SK-N-SH treated with all-trans-retinoic acid at 6 μM for 48 hours (cell line): ENCODE measurements around the gene PYGM.

Experiments used
- ATAC-seq: fragments of 200-7000 bp; cut with Tn5 transposase; 3 replicates; pipeline ENCODE4 v1.9.1; 2020; ENCODE audit warnings: mild to moderate bottlenecking, moderate library complexity
- ARNTL ChIP-seq: fragments of 450-650 bp; formaldehyde crosslinking; IDR thresholded peaks from 2 replicates; pipeline ENCODE4 v1.5.0; 2020; ENCODE audit warnings: low read depth, mild to moderate bottlenecking, moderate library complexity, borderline replicate concordance
- BACH2 ChIP-seq: fragments of 250-450 bp; sonication (Bioruptor Pico); IDR thresholded peaks from 2 replicates; pipeline ENCODE4 v1.9.0; 2021; ENCODE audit warnings: mild to moderate bottlenecking, borderline replicate concordance
- CSDC2 ChIP-seq: fragments of 250-450 bp; sonication (Bioruptor Pico); IDR thresholded peaks from 2 replicates; pipeline ENCODE4 v1.5.0; 2020; ENCODE audit warnings: mild to moderate bottlenecking, moderate library complexity
- ESRRG ChIP-seq: fragments of 250-450 bp; sonication (Bioruptor Pico); IDR thresholded peaks from 2 replicates; pipeline ENCODE4 v1.6.1; 2021; ENCODE audit warnings: mild to moderate bottlenecking
- GLIS3 ChIP-seq: fragments of 250-450 bp; sonication (Bioruptor Pico); IDR thresholded peaks from 2 replicates; pipeline ENCODE4 v1.5.0; 2020; ENCODE audit warnings: mild to moderate bottlenecking, moderate library complexity
- ISL1 ChIP-seq: fragments of 250-450 bp; sonication (Bioruptor Pico); IDR thresholded peaks from 2 replicates; pipeline ENCODE4 v2.1.2; 2022; ENCODE audit warnings: mild to moderate bottlenecking, moderate library complexity
- OSR1 ChIP-seq: fragments of 250-450 bp; sonication (Bioruptor Pico); IDR thresholded peaks from 2 replicates; pipeline ENCODE4 v1.8.0; 2022; ENCODE audit warnings: moderate library complexity, mild to moderate bottlenecking, inconsistent platforms
- PPARA ChIP-seq: fragments of 250-450 bp; sonication (Bioruptor Pico); IDR thresholded peaks from 2 replicates; pipeline ENCODE4 v1.5.0; 2020; ENCODE audit warnings: mild to moderate bottlenecking, borderline replicate concordance
- RARB ChIP-seq: fragments of 250-450 bp; sonication (Bioruptor Pico); IDR thresholded peaks from 2 replicates; pipeline ENCODE4 v1.8.0; 2021; ENCODE audit warnings: mild to moderate bottlenecking, moderate library complexity
- SNAI2 ChIP-seq: fragments of 250-450 bp; sonication (Bioruptor Pico); IDR thresholded peaks from 2 replicates; pipeline ENCODE4 v1.5.0; 2020; ENCODE audit warnings: mild to moderate bottlenecking, moderate library complexity
- TCF4 ChIP-seq: fragments of 250-450 bp; sonication (Bioruptor Pico); IDR thresholded peaks from 2 replicates; pipeline ENCODE4 v1.8.0; 2021; ENCODE audit warnings: mild to moderate bottlenecking, moderate library complexity, borderline replicate concordance
- TOX ChIP-seq: fragments of 250-450 bp; sonication (Bioruptor Pico); IDR thresholded peaks from 2 replicates; pipeline ENCODE4 v1.8.0; 2021; ENCODE audit warnings: mild to moderate bottlenecking, moderate library complexity, borderline replicate concordance
- ZC3H10 ChIP-seq: fragments of 250-450 bp; sonication (Bioruptor Pico); IDR thresholded peaks from 2 replicates; pipeline ENCODE4 v1.5.1; 2021; ENCODE audit warnings: mild to moderate bottlenecking, moderate library complexity
- ZFP3 ChIP-seq: fragments of 250-450 bp; sonication (Bioruptor Pico); IDR thresholded peaks from 2 replicates; pipeline ENCODE4 v1.5.0; 2020; ENCODE audit warnings: mild to moderate bottlenecking, moderate library complexity
- ZFP30 ChIP-seq: fragments of 450-650 bp; formaldehyde crosslinking; IDR thresholded peaks from 2 replicates; pipeline ENCODE4 v1.5.0; 2022; ENCODE audit warnings: mild to moderate bottlenecking, moderate library complexity
- ZNF565 ChIP-seq: fragments of 450-650 bp; formaldehyde crosslinking; conservative IDR thresholded peaks from 2 replicates; pipeline ENCODE4 v1.5.0; 2020; ENCODE audit warnings: low read depth, mild to moderate bottlenecking, moderate library complexity
- TF ChIP-seq, protein P1 (sequence below): fragments of 250-450 bp; sonication (Bioruptor Pico); IDR thresholded peaks from 2 replicates; pipeline ENCODE4 v1.8.0; 2021; ENCODE audit warnings: low read depth, mild to moderate bottlenecking, moderate library complexity, borderline replicate concordance
- TF ChIP-seq, protein P2 (sequence below): fragments of 250-450 bp; sonication (Bioruptor Pico); IDR thresholded peaks from 2 replicates; pipeline ENCODE4 v1.5.1; 2021; ENCODE audit warnings: mild to moderate bottlenecking, moderate library complexity
- TF ChIP-seq, protein P3 (sequence below): fragments of 250-450 bp; sonication (Bioruptor Pico); IDR thresholded peaks from 2 replicates; pipeline ENCODE4 v1.5.0; 2020; ENCODE audit warnings: mild to moderate bottlenecking, moderate library complexity
- TF ChIP-seq, protein P4 (sequence below): fragments of 250-450 bp; sonication (Bioruptor Pico); IDR thresholded peaks from 2 replicates; pipeline ENCODE4 v1.5.1; 2020; ENCODE audit warnings: low read depth, mild to moderate bottlenecking, moderate library complexity
- TF ChIP-seq, protein P5 (sequence below): fragments of 250-450 bp; sonication (Bioruptor Pico); IDR thresholded peaks from 2 replicates; pipeline ENCODE4 v1.8.0; 2020; ENCODE audit warnings: mild to moderate bottlenecking, moderate library complexity, borderline replicate concordance

The PYGM gene

DNA sequence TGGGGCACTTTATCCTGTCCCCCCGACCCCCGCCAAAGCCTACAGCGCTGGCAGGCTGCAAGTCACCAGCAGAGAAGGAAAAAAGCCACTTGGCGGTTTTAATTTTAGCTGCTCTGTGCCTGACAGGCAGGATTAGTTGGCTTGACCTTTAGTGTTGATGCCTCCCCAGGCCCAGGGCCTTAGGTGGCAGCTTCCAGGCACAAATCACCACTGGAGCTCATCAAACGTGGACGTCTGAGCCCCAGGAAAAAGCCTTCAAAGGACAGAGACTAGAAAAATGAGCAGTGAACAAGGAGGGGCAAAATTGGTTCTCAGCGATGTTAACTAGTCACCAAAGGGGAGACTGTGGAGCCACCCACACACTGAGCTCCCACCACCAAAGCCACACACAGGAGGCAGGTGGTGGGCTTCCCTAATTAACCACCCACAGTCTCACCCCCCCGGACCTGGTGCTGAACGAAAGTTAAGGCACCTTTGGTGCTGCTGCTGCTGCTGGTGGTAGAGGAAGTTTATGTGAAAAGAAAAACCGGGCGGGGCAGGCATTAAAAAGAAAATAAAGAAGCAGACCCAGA lies 4.4 kb upstream of the PYGM start:
- ATAC-seq: no peak
- TF ChIP-seq, protein P1, sequence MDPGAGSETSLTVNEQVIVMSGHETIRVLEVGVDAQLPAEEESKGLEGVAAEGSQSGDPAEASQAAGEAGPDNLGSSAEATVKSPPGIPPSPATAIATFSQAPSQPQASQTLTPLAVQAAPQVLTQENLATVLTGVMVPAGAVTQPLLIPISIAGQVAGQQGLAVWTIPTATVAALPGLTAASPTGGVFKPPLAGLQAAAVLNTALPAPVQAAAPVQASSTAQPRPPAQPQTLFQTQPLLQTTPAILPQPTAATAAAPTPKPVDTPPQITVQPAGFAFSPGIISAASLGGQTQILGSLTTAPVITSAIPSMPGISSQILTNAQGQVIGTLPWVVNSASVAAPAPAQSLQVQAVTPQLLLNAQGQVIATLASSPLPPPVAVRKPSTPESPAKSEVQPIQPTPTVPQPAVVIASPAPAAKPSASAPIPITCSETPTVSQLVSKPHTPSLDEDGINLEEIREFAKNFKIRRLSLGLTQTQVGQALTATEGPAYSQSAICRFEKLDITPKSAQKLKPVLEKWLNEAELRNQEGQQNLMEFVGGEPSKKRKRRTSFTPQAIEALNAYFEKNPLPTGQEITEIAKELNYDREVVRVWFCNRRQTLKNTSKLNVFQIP (CRISPR knock-in tag): no peak
- TF ChIP-seq TCF4: no peak
- TF ChIP-seq, protein P2, sequence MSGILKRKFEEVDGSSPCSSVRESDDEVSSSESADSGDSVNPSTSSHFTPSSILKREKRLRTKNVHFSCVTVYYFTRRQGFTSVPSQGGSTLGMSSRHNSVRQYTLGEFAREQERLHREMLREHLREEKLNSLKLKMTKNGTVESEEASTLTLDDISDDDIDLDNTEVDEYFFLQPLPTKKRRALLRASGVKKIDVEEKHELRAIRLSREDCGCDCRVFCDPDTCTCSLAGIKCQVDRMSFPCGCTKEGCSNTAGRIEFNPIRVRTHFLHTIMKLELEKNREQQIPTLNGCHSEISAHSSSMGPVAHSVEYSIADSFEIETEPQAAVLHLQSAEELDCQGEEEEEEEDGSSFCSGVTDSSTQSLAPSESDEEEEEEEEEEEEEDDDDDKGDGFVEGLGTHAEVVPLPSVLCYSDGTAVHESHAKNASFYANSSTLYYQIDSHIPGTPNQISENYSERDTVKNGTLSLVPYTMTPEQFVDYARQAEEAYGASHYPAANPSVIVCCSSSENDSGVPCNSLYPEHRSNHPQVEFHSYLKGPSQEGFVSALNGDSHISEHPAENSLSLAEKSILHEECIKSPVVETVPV (CRISPR knock-in tag): no peak
- no peak for TF ChIP-seq BACH2 (CRISPR knock-in tag)
- TF ChIP-seq GLIS3 (CRISPR knock-in tag): no peak
- no peak for TF ChIP-seq ZC3H10
- TF ChIP-seq, protein P3, sequence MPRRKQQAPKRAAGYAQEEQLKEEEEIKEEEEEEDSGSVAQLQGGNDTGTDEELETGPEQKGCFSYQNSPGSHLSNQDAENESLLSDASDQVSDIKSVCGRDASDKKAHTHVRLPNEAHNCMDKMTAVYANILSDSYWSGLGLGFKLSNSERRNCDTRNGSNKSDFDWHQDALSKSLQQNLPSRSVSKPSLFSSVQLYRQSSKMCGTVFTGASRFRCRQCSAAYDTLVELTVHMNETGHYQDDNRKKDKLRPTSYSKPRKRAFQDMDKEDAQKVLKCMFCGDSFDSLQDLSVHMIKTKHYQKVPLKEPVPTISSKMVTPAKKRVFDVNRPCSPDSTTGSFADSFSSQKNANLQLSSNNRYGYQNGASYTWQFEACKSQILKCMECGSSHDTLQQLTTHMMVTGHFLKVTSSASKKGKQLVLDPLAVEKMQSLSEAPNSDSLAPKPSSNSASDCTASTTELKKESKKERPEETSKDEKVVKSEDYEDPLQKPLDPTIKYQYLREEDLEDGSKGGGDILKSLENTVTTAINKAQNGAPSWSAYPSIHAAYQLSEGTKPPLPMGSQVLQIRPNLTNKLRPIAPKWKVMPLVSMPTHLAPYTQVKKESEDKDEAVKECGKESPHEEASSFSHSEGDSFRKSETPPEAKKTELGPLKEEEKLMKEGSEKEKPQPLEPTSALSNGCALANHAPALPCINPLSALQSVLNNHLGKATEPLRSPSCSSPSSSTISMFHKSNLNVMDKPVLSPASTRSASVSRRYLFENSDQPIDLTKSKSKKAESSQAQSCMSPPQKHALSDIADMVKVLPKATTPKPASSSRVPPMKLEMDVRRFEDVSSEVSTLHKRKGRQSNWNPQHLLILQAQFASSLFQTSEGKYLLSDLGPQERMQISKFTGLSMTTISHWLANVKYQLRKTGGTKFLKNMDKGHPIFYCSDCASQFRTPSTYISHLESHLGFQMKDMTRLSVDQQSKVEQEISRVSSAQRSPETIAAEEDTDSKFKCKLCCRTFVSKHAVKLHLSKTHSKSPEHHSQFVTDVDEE (CRISPR knock-in tag): no peak
- no peak for TF ChIP-seq TOX (CRISPR knock-in tag)
- no peak for TF ChIP-seq ZFP30
- TF ChIP-seq OSR1 (CRISPR knock-in tag): no peak
- TF ChIP-seq ESRRG (CRISPR knock-in tag): no peak
- TF ChIP-seq ARNTL (CRISPR knock-in tag): no peak
- no peak for TF ChIP-seq ZFP3 (CRISPR knock-in tag)

DNA sequence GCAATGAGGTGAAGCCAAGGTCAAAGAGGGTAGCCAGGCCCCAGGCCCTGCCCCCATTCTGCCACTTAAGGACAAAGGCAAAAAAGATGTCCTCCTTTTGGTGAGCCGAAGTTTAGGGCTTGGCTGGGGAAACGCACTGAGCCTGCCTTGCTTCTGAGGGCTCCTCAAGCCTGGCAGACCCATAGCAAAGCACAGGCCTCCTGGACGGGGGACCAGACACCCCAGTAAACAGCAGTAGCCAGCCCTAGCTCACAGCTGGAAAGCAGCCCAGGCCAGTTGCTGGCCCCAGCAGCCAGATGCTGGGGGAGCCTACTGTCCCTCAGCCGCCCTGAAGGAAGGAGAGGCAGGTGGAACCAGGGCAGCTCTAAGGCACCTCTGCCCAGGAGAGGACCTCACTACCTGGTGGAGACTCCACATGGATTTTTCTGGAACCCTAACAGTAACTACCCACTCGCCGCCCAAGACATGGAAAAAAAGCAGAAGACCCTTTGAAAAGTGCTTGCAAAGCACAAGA lies 3.8 kb upstream of the PYGM start:
- TF ChIP-seq OSR1 (CRISPR knock-in tag) (no peak), PPARA (no peak), TCF4 (no peak), SNAI2 (CRISPR knock-in tag) (no peak), RARB (CRISPR knock-in tag) (no peak), GLIS3 (CRISPR knock-in tag) (no peak), ARNTL (CRISPR knock-in tag) (no peak), ZNF565 (no peak), CSDC2 (CRISPR knock-in tag) (no peak), ZC3H10 (no peak), BACH2 (CRISPR knock-in tag) (no peak), ISL1 (no peak)
- TF ChIP-seq, protein P3 (CRISPR knock-in tag): no peak
- TF ChIP-seq, protein P4, sequence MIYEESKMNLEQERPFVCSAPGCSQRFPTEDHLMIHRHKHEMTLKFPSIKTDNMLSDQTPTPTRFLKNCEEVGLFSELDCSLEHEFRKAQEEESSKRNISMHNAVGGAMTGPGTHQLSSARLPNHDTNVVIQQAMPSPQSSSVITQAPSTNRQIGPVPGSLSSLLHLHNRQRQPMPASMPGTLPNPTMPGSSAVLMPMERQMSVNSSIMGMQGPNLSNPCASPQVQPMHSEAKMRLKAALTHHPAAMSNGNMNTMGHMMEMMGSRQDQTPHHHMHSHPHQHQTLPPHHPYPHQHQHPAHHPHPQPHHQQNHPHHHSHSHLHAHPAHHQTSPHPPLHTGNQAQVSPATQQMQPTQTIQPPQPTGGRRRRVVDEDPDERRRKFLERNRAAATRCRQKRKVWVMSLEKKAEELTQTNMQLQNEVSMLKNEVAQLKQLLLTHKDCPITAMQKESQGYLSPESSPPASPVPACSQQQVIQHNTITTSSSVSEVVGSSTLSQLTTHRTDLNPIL (CRISPR knock-in tag): no peak
- TF ChIP-seq, protein P5, sequence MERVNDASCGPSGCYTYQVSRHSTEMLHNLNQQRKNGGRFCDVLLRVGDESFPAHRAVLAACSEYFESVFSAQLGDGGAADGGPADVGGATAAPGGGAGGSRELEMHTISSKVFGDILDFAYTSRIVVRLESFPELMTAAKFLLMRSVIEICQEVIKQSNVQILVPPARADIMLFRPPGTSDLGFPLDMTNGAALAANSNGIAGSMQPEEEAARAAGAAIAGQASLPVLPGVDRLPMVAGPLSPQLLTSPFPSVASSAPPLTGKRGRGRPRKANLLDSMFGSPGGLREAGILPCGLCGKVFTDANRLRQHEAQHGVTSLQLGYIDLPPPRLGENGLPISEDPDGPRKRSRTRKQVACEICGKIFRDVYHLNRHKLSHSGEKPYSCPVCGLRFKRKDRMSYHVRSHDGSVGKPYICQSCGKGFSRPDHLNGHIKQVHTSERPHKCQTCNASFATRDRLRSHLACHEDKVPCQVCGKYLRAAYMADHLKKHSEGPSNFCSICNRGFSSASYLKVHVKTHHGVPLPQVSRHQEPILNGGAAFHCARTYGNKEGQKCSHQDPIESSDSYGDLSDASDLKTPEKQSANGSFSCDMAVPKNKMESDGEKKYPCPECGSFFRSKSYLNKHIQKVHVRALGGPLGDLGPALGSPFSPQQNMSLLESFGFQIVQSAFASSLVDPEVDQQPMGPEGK: no peak
- ATAC-seq: no peak
